GM23248 (cell line): ENCODE measurements around the gene VASH1.

ENCODE experiments used
- EZH2 ChIP-seq: fragments of 200-600 bp; sonication (generic); IDR thresholded peaks from 2 replicates; pipeline ENCODE4 v1.6.1; 2018; ENCODE audit warnings: antibody characterized with exemption, mild to moderate bottlenecking; ENCODE audit not compliant: insufficient read depth, poor library complexity, severe bottlenecking
- EZH2phosphoT487 ChIP-seq: fragments of 200-600 bp; sonication (generic); IDR thresholded peaks from 2 replicates; pipeline ENCODE4 v1.6.1; 2018; ENCODE audit warnings: antibody characterized with exemption, moderate library complexity, mild to moderate bottlenecking, low read depth; ENCODE audit not compliant: insufficient read depth

DNA sequence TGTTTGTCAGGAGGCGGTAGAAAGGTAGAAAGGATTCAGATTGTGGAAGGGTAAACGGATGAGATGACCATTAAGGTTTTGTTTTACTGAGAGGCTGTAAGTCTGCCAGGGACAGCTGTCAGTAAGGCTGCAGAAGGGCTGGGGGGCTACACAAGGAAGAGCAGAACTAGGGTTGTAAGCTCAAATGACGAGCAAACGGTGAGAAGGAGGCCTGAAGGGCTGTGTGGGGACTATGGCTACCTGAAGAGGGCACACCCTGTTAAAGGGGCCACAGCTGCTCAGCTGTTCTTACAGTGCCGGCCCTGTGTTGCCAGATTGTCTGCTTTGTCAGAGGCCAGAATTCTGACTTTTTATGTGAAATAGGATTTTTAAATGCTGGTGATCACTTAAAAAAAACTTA is 19.1 kb downstream of the VASH1 start:
- no peak for TF ChIP-seq EZH2phosphoT487
- no peak for TF ChIP-seq EZH2
